ENCODE data around the gene PDCD1.

The PDCD1 gene

DNA sequence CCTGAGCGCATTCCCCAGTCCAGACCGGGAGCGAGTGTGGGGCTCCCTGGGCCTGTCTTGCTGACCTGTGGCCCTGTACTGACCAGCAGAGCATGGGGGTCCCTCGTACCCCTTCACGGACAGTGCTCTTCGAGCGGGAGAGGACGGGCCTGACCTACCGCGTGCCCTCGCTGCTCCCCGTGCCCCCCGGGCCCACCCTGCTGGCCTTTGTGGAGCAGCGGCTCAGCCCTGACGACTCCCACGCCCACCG lies 44.4 kb downstream of the PDCD1 start (continued):
- no peak for TF ChIP-seq ZSCAN30 (tag by site-specific recombination; IDR thresholded peaks at IDR 0.05)
- TF ChIP-seq MZF1 (tag by site-specific recombination; IDR thresholded peaks at IDR 0.05; ENCODE audit: borderline replicate concordance), result no peak
- no peak for TF ChIP-seq ZNF501 (tag by site-specific recombination; IDR thresholded peaks at IDR 0.05)
- TF ChIP-seq ZNF292 (tag by site-specific recombination; IDR thresholded peaks at IDR 0.05; ENCODE audit: borderline replicate concordance, low read depth), result no peak

DNA sequence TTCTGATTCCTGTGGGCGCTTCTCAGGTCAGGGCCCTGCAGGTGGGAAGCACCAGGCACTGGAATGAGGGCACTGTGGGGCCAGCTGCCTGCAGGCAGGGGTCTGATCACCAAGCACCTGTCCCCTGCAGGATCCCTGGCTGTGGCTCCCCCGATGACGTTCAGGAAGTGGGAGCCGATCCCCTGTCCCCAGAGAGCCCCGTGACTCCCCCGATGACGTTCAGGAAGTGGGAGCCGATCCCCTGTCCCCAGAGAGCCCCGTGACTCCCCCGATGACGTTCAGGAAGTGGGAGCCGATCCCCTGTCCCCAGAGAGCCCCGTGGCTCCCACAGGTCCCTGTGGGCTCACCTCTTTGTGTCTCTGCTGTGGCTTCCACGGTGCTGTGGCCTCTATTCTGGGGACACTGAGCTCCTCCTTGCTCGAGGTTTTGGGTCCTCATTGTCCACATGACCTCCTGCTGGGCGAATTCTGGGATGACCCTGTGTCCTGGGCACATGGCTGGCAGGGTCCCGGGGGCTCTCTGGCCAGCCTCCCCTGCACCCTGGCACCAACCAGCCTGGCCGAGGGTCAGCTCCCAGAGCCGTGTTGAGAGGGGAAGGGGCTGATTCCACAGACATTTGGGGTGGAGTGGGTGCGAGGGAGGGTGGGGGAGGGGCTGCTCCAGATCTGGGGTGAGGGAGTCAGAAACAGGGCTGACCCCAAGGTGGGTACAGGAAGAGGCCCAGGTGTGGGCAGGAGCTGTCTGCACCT lies 44.9 kb downstream of the PDCD1 start:
- Histone ChIP-seq H3K9me3 (ENCODE audit: control insufficient read depth, insufficient read depth, low read depth, low read length) (no peaks in the 10 kb centered on the region), H3K4me3 (ENCODE audit: low read depth, low read length) (no peak overlapping the region), H3K36me3 (ENCODE audit: control insufficient read depth in 2 of 2, insufficient read depth in 1 of 2, low read length in 2 of 2) (no peaks in the 10 kb centered on the region), H3K4me1 (ENCODE audit: control insufficient read depth, insufficient read depth, low read length) (no peaks in the 10 kb centered on the region), H3K27ac (ENCODE audit: extremely low read depth, low read depth, low read length) (no peak overlapping the region)
- CTCF ChIA-PET, result no interaction called here
- no peak for TF ChIP-seq ZNF623 (tag by site-specific recombination; IDR thresholded peaks at IDR 0.05)
- TF ChIP-seq, protein P1, sequence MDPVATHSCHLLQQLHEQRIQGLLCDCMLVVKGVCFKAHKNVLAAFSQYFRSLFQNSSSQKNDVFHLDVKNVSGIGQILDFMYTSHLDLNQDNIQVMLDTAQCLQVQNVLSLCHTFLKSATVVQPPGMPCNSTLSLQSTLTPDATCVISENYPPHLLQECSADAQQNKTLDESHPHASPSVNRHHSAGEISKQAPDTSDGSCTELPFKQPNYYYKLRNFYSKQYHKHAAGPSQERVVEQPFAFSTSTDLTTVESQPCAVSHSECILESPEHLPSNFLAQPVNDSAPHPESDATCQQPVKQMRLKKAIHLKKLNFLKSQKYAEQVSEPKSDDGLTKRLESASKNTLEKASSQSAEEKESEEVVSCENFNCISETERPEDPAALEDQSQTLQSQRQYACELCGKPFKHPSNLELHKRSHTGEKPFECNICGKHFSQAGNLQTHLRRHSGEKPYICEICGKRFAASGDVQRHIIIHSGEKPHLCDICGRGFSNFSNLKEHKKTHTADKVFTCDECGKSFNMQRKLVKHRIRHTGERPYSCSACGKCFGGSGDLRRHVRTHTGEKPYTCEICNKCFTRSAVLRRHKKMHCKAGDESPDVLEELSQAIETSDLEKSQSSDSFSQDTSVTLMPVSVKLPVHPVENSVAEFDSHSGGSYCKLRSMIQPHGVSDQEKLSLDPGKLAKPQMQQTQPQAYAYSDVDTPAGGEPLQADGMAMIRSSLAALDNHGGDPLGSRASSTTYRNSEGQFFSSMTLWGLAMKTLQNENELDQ (tag by site-specific recombination; IDR thresholded peaks at IDR 0.05; ENCODE audit: low read depth), result no peak
- TF ChIP-seq, protein P2, sequence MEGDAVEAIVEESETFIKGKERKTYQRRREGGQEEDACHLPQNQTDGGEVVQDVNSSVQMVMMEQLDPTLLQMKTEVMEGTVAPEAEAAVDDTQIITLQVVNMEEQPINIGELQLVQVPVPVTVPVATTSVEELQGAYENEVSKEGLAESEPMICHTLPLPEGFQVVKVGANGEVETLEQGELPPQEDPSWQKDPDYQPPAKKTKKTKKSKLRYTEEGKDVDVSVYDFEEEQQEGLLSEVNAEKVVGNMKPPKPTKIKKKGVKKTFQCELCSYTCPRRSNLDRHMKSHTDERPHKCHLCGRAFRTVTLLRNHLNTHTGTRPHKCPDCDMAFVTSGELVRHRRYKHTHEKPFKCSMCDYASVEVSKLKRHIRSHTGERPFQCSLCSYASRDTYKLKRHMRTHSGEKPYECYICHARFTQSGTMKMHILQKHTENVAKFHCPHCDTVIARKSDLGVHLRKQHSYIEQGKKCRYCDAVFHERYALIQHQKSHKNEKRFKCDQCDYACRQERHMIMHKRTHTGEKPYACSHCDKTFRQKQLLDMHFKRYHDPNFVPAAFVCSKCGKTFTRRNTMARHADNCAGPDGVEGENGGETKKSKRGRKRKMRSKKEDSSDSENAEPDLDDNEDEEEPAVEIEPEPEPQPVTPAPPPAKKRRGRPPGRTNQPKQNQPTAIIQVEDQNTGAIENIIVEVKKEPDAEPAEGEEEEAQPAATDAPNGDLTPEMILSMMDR (tag by site-specific recombination; IDR thresholded peaks at IDR 0.05), result no peak
- no peak for TF ChIP-seq MYNN (tag by site-specific recombination; IDR thresholded peaks at IDR 0.05; ENCODE audit: borderline replicate concordance)
- no peak for TF ChIP-seq RBAK (tag by site-specific recombination; IDR thresholded peaks at IDR 0.05)
- no peak for TF ChIP-seq ZBTB20 (tag by site-specific recombination; IDR thresholded peaks at IDR 0.05)
- no peak for TF ChIP-seq ZFP41 (tag by site-specific recombination; IDR thresholded peaks at IDR 0.05; ENCODE audit: borderline replicate concordance)
- TF ChIP-seq ZNF169 (tag by site-specific recombination; IDR thresholded peaks at IDR 0.05), result no peak
- no peak for TF ChIP-seq ZNF558 (tag by site-specific recombination; IDR thresholded peaks at IDR 0.05)
- no peak for TF ChIP-seq ZBTB1 (tag by site-specific recombination; IDR thresholded peaks at IDR 0.05)
- no peak for TF ChIP-seq ZXDB (tag by site-specific recombination; IDR thresholded peaks at IDR 0.05)
- TF ChIP-seq, protein P3, sequence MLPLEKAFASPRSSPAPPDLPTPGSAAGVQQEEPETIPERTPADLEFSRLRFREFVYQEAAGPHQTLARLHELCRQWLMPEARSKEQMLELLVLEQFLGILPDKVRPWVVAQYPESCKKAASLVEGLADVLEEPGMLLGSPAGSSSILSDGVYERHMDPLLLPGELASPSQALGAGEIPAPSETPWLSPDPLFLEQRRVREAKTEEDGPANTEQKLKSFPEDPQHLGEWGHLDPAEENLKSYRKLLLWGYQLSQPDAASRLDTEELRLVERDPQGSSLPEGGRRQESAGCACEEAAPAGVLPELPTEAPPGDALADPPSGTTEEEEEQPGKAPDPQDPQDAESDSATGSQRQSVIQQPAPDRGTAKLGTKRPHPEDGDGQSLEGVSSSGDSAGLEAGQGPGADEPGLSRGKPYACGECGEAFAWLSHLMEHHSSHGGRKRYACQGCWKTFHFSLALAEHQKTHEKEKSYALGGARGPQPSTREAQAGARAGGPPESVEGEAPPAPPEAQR (tag by site-specific recombination; IDR thresholded peaks at IDR 0.05), result no peak
- no peak for TF ChIP-seq ZNF600 (tag by site-specific recombination; IDR thresholded peaks at IDR 0.05)
- TF ChIP-seq ZNF10 (tag by site-specific recombination; IDR thresholded peaks at IDR 0.05), result no peak
- TF ChIP-seq ZNF174 (tag by site-specific recombination; IDR thresholded peaks at IDR 0.05), result no peak
- no peak for TF ChIP-seq ZNF654 (tag by site-specific recombination; IDR thresholded peaks at IDR 0.05; ENCODE audit: low read depth)
- TF ChIP-seq HOXC10 (CRISPR knock-in tag; IDR thresholded peaks at IDR 0.05), result no peak
- TF ChIP-seq, protein P4, sequence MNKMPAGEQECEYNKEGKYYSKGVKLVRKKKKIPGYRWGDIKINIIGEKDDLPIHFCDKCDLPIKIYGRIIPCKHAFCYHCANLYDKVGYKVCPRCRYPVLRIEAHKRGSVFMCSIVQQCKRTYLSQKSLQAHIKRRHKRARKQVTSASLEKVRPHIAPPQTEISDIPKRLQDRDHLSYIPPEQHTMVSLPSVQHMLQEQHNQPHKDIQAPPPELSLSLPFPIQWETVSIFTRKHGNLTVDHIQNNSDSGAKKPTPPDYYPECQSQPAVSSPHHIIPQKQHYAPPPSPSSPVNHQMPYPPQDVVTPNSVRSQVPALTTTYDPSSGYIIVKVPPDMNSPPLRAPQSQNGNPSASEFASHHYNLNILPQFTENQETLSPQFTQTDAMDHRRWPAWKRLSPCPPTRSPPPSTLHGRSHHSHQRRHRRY (tag by site-specific recombination; IDR thresholded peaks at IDR 0.05), result no peak
- TF ChIP-seq, protein P5, sequence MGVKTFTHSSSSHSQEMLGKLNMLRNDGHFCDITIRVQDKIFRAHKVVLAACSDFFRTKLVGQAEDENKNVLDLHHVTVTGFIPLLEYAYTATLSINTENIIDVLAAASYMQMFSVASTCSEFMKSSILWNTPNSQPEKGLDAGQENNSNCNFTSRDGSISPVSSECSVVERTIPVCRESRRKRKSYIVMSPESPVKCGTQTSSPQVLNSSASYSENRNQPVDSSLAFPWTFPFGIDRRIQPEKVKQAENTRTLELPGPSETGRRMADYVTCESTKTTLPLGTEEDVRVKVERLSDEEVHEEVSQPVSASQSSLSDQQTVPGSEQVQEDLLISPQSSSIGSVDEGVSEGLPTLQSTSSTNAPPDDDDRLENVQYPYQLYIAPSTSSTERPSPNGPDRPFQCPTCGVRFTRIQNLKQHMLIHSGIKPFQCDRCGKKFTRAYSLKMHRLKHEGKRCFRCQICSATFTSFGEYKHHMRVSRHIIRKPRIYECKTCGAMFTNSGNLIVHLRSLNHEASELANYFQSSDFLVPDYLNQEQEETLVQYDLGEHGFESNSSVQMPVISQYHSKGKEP (tag by site-specific recombination; IDR thresholded peaks at IDR 0.05), result no peak
- POLR2A ChIA-PET, result no interaction called here

Measured in HEK293 (cell line).